Glomerular endothelial cell (primary cell): ENCODE results near the gene LRG1. TPM values are rescaled to one million over a fixed set of nuclear protein-coding genes. Genes with fewer than 3 reads are reported as not detected.
"Not testable (repeated sequence)": the region's sequence is repeated elsewhere in the genome, so short reads cannot be mapped to it uniquely, and the experiment has no call there.

ENCODE experiments used
- DNase-seq: peaks from one replicate; pipeline ENCODE4 v3.0.0-alpha.2; 2011; ENCODE audit warnings: low read depth, low spot score; ENCODE audit errors: extremely low read depth
- total RNA-seq: library from RNA; depleted of rRNA; stranded (reverse); fragments of >200 nt; gene quantifications from 2 replicates; pipeline ENCODE4 v1.2.3, GENCODE V29; 2015

Gene LRG1
- total RNA-seq, 1 donor from 2014 or later, result 2.3 TPM

DNA sequence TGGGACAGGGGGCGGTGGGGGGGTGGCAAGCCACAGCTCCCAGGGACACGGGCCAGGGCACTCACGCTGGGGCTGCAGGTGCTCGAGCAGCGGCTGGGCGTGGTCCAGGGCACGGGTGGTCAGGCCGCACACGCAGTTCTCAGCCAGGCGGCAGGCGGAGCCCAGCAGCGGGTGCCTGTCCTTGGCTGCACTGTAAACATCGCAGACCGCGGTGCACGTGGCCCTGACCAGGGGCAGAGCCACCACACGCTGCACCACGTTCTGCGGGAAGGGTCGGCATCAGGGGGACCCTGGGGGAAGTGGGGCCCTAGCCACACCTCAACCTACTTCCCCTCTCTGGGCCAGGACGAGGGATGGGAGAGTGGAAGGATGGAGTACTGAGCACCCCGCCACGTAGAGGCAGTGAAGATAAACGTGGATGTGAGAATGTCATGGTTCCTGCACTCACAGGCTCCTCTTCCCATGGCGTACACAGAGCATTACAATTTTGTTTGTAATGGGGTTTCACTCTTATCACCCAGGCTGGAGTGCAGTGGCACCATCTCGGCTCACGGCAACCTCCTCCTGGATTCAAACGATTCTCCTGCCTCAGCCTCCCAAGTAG lies 8.2 kb downstream of the LRG1 start:
- DNase-seq, result no peak

- no peak for DNase-seq
Measured at GRCh38 chr19:4529924-4530522, 9.8 kb downstream of the LRG1 start.

- DNase-seq, result no peak
Measured at GRCh38 chr19:4528843-4529242, 11.0 kb downstream of the LRG1 start.

DNA sequence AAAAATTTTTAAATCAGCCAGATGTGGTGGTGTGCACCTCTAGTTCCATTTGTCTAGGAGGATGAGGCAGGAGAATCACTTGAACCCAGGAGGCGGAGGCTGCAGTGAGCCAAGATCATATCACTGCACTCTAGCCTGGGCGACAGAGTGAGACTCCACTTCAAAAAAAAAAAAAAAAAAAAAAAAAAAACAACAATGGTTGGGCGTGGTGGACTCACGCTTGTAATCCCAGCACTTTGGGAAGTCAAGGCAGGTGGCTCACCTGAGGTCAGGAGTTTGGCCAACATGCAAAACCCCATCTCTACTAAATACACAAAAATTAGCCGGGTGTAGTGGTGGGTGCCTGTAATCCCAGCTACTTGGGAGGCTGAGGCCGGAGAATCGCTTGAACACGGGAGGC lies 12.5 kb downstream of the LRG1 start:
- DNase-seq, result not testable (repeated sequence)

- DNase-seq, result no peak
Measured at GRCh38 chr19:4525563-4526002, 14.3 kb downstream of the LRG1 start.

GRCh38 chr19:4524808-4525562 lies 14.9 kb downstream of the LRG1 start:
- no peak for DNase-seq

GRCh38 chr19:4523306-4524110 lies 16.3 kb downstream of the LRG1 start:
- no peak for DNase-seq

DNA sequence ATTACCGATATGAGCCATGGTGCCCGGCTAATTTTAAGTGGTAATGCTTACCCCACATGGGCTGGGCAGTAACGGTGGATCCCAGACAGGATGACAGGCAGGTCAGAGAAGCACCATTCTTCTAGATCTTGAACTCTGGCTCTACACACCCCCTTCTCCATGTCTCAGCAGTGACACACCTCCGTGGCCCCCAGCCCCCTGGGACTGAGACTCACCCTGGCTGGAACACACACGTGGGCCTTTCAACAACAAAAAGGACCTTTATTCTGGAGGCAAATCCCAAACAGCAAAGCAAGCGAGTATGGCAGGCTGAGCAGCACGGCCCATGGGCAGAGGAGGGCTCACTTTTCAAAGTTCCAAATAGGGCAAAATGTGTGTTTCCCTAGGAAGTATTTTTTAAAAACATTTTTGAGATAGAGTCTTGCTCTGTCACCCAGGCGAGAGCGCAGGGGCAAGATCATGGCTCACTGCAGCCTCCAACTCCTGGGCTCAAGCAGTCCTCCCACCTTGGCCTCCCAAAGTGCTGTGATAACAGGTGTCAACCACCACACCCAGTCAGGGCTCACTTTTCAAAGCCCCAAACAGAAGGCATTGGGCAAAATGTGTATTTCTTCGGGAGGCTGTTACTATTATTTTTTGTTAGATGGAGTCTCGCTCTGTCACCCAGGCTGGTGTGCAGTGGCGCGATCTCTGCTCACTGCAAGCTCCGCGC lies 17.4 kb downstream of the LRG1 start:
- DNase-seq, result no peak

DNA sequence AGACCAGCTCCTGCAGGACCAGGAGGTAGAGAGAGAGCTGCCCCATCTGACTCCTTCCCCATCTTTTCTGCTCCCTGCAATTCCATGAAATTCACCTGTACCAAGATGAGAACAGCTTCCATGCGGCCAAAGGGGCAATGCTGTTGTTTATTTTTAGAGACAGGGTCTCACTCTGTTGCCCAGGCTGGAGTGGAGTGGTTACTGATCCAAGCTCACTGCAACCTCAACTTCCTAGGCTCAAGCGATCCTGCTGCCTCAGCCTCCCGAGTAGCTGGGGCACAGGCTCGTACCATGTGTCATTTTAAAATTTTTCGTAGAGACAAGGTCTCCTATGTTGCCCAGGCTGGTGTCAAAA lies 18.0 kb downstream of the LRG1 start:
- no peak for DNase-seq

DNA sequence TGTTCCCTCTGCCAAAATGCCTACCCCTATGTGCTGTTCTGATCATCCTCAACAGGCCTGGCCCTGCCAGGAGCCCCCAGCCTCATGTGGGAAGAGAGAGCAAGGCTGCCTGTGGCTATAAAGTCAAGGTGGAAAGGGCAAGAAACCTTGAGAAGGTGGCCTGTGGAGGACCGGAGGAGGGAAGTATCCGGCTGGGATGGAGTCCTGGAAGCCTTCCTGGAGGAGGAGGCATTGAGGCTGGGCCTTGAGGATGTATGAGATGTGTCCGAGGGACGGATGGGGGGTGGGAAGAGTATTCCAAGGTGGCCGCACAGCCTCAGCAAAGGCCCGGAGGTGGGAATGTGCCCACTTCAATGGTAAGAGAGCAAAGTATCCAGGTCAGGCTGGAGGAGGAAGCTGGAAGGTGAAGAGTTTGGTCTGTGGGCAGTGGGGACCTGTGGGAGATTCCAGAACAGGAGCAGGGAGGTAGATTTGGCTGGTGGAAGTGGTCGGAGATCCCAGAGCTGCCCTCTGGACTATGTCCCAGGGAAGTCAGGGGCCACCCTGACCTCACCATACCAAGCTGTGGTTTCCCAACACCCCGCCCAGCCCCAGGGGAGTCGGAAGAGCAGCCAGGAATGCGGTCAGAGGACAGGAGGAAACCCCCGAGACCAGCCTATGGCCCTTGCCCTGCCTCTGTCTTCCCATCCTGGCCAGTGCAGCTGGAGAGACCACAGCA lies 18.5 kb downstream of the LRG1 start:
- no peak for DNase-seq

DNA sequence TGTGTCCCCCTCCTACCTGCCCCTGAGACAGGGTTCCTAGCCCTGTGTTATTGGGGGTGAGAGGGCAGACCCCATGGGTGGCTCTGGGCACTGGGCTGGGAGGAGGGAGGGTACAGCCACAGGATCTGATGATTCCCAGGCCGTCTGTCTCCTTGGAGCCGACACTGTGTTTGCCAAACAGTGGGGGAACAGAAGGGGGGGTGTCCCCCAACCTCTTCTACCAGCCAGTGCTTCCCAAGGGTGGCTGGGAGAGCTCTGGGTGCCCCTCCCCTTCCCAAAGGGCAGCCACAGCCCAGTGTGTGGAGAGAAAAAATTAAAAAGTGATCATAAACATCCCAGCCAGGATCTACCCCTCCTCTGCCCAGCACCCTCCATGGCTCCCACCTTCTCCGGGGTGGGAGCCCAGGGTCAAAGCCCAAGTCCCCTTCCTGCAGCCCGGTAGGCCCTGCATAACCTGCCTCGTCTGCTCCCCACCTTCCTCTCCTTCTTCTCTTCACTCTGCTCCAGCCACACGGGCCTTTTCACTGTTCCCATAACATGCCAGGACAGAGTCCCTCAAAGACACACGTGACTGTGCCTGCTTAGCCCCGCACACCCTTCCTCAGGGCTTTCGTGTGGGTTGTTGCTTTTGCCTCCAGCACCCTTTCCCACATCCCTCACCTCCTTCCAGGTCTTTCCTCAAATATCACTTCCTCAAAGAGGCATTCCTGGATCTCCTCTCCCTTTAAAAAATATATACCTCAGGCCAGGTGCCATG lies 20.1 kb downstream of the LRG1 start:
- no peak for DNase-seq

DNA sequence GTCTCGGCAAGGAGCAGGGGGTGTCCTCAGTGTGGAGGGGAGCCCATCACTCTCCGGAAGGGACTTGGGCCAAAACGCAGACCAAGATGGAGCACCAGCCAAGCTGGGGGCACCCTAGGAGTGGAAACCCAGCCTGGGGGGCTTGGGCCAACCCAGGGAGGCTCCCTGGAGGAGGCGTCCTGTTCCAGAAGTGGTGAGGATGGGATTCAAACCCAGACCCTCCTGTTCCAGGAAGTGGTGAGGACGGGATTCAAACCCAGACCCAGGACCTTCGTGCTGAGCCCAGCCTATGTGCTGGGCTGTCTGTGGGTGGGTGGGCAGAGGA lies 20.7 kb downstream of the LRG1 start:
- no peak for DNase-seq

- DNase-seq, result no peak
Measured at GRCh38 chr19:4518345-4519171, 21.3 kb downstream of the LRG1 start, which contains the start of gene PLIN4. PLIN4 (minus strand) TSS chr19:4518486; CDS start chr19:4518272, 214 bp downstream.

DNA sequence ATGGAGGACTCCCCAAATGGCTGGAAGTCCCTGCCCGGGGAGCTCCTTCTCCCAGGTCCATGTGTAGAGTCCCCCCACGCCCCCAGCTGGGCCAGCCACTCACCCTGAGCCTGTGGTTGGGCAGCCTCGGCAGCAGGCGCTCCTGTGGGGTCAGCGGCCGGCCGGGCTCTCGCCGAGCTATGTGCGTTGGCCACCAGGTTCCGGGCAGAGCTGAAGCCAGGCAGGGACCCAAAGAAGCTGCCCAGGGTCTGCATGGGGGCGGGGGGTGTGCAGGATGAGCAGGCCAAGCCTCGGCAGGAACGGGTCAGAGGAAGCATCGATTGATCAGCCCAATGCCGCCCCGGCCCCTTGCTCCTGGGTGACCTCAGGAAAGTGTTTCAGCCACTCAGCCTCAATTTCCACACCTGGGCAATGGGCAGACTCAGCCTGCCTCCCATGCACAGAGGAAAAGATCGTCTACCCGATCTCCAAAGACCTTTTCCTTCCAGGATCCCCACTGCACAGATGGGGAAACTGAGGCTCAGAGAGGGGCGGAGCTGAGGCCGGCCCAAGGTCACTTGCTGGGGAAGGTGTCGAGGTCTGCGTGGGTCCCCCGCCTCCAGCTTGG lies 22.3 kb downstream of the LRG1 start:
- DNase-seq, result no peak

- DNase-seq, result no peak
Measured at GRCh38 chr19:4516939-4517300, 22.9 kb downstream of the LRG1 start.

- no peak for DNase-seq
Measured at GRCh38 chr19:4516199-4516938, 23.5 kb downstream of the LRG1 start.

DNA sequence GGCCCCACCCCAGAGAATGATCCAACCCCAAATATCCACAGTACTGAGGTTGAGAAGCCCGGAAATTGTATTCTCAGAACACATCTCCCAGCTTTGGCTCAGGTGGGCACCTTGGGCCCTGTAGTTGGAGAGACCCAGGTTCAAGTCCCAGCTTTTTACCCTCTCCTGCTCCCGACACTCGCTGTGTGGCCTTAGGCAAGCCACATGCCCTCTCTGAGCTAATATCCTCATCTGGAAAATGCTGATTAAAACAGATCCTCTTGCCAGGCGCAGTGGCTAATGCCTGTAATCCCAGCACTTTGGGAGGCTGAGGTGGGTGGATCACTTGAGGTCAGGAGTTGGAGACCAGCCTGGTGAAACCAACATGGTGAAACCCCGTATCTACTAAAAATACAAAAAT lies 24.1 kb downstream of the LRG1 start:
- DNase-seq, result no peak

- no peak for DNase-seq
Measured at GRCh38 chr19:4513248-4513647, 26.6 kb downstream of the LRG1 start.
